GF-D8 (cell line): ENCODE measurements around the gene CEP164.
"Not testable (repeated sequence)": the region's sequence is repeated elsewhere in the genome, so short reads cannot be mapped to it uniquely, and the experiment has no call there.

Experiments
- DNase-seq: peaks from one replicate; lab custom pipeline; 2025; lab: John Stamatoyannopoulos, UW

The CEP164 gene

DNA sequence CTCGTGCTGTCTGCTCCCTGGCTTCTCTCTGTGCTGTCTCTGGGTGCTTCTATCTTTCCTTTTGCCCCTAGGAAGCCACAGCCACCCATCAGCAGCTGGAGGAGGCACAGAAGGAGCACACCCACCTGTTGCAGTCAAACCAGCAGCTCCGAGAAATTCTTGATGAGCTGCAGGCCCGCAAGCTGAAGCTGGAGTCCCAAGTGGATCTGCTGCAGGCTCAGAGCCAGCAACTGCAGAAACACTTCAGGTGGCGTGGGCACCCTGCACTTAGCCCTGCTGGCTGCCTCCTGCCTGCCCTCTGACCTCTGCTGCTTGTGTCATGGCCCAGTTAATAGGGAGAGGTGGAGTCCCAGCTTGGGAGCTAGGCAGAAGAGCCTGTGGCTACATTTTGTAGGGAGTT is 67.8 kb downstream of the CEP164 start:
- DNase-seq, result no peak

DNA sequence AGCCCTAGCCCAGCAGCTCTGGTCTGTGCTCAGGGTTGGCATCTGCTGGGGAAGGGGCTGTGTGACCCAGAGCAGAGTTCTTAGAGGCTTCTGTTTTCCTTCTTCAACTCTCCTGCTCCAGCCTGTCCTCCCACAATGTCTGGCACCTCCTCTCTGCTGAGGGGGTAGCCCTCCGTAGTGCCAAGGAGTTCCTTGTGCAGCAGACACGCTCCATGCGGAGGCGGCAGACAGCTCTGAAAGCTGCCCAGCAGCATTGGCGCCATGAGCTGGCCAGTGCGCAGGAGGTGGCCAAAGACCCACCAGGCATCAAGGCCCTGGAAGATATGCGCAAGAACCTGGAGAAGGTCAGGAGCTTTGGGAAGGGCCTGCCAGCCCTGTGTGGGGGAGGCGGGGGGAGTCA is 69.3 kb downstream of the CEP164 start:
- no peak for DNase-seq

DNA sequence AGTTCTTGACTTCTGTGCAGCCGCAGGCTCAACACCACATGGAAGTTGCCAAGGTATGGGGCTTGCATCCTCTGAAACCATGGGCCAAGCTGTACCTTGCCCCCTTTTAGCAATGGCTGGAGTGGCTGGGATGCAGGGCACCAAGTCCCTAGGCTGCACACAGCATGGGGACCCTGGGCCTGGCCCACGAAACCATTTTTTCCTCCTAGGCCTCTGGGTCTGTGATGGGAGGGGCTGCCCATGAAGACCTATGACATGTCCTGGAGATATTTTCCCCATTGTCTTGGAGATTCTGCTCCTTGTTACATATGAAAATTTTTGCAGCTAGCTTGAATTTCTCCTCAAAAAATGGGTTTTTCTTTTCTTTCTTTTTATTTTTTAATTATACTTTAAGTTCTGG is 71.0 kb downstream of the CEP164 start:
- not testable (repeated sequence) for DNase-seq

DNA sequence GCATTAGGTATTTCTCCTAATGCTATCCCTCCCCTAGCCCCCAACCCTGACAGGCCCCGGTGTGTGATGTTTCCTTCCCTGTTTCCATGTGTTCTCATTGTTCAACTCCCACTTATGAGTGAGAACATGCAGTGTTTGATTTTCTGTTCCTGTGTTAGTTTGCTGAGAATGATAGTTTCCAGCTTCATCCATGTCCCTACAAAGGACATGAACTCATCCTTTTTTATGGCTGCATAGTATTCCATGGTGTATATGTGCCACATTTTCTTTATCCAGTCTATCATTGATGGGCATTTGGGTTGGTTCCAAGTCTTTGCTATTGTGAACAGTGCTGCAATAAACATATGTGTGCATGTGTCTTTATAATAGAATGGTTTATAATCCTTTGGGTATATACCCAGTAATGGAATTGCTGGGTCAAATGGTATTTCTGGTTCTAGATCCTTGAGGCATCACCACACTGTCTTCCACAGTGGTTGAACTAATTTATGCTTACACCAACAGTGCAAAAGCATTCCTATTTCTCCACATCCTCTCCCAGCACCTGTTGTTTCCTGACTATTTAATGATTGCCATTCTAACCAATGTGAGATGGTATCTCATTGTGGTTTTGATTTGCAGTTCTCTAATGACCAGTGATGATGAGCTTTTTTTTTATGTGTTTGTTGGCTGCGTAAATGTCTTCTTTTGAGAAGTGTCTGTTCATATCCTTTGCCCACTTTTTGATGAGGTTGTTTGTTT is 71.6 kb downstream of the CEP164 start:
- DNase-seq, result peak; percentile 30

DNA sequence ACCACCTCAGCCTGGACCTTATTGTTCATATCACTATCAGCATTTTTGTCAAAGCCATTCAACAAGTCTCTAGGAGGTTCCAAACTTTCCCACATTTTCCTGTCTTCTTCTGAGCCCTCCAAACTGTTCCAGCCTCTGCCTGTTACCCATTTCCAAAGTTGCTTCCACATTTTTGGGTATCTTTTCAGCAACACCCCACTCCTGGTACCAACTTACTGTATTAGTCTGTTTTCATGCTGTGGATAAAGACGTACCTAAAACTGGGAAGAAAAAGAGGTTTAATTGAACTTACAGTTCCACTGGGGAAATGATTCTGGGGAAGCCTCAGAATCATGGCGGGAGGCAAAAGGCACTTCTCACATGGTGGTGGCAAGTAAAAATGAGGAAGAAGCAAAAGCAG is 78.2 kb downstream of the CEP164 start:
- DNase-seq, result not testable (repeated sequence)

DNA sequence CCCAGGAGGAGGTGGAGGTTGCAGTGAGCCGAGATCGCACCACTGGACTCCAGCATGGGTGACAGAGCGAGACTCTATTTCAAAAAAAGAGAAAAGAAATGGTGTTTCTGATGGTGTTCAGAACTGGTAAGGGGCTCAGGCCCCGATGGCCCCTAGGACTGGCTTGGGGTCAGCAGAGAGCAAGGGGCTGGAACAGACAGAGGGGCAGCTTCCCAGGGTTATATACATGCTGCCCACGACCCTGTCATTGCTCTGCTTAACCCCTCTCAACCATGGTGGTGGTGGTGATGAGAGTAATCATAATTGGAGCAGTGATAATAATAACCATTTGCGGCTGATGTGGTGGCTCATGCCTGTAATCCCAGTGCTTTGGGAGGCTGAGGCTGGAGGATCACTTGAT is 79.4 kb downstream of the CEP164 start:
- DNase-seq, result no peak

DNA sequence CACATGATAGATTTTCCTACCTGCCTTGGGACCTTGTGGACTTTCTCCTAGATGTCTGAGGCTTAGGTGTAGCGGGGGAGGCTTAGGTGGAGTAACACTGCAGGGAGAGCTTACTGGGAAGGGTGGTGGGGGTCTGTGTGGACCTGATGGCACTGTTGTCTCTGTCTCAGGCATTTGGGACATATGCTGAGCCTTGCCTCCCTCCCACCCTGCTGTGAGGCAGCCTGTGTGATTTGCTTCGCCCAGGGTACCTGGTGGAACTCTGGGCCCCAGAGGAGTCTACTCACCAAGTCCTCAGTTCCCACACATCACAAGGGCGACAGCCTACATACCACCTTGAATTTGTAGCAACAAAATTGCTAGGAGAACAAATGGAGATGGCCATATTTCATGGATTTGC is 80.7 kb downstream of the CEP164 start:
- no peak for DNase-seq

DNA sequence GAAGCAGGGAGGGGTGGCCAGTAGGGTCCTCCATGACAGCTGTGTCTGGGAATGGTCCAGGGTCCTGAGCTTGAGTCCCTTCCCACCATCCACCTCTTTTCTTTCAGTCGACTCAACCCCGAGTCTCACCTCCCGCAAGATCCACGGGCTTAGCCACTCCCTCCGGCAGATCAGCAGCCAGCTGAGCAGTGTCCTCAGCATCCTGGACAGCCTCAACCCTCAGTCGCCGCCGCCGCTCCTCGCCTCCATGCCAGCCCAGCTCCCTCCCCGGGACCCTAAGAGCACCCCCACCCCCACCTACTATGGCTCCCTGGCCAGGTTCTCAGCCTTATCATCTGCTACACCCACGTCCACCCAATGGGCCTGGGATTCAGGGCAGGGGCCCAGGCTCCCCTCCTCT is 81.9 kb downstream of the CEP164 start:
- DNase-seq, result no peak

DNA sequence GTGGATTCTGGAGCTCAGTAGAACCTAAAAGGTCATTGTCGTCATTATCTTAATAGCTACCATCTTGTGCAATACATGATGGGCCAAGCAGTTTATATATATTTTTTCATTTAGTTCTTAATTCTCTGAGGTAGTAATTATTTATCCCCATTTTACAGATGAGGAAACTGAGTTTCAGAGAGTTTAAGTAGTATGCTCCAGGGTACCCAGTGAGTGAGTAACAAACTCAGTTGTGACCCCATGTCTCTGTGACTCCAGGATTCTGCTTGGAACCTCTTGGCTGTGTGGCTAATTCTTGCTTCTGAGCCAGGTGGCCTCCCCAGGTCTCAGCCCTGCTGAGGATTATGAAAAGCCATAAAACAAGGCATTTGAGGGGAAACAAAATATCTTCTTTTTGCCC is 82.6 kb downstream of the CEP164 start:
- DNase-seq, result no peak

DNA sequence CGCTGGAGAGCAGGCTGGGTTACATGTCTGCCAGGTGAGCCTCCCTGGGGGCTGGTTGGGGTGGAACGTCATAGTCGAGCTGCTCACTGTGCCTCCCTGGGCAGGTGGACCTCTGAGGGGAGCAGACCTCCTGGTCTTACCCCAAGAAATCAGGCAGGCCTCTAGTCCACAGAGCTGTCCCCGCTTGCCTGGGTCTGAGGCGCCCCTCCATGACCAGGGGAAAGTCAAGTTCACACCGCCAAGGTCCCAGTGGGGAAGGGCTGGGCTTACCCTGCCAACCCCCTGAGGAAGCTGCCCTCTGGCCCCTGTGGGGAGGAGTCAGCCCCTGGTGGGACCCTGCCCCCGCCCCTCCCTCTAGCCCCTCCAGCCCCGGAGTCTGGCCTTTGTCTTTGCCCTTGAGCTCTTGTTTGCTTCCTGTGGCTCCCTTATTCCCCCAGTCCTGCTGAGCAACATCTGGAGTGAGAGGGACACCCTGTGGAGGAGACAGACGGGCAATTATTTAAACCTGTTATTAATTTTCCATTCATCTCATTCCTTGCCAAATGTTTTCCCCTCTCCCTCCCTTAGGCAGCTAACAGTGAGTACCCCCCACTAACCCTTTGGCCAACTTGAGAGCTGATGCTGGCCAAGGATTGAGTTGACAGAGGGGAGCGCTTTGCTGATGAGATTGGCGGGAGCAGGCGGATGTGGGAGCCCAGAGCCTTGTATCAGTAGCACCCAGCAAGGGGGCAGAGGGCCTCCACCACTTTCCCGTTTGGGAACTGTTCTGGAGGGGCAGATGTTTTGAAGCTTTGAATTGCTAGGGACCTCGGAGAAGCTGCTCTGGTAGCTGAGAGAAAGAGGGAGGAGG is 83.4 kb downstream of the CEP164 start:
- no peak for DNase-seq

DNA sequence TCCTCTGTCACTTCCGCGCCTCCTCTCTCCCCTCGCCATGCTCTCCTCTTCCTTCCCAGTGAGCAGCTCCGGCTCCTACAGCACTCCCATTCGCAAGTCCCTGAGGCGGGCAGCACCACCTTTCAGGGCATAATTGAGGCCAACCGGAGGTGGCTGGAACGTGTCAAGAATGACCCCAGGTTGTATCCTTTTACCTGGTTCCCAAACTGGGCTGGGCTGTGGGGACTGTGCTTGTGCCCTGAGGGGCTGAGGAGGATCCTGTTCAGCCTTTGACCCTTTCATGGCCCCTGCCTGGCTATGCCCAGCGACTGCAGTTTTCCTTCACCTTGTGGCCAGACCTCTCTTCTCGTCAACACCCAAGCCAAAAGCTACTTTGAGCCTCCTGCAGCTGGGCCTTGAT is 84.1 kb downstream of the CEP164 start:
- DNase-seq, result no peak

DNA sequence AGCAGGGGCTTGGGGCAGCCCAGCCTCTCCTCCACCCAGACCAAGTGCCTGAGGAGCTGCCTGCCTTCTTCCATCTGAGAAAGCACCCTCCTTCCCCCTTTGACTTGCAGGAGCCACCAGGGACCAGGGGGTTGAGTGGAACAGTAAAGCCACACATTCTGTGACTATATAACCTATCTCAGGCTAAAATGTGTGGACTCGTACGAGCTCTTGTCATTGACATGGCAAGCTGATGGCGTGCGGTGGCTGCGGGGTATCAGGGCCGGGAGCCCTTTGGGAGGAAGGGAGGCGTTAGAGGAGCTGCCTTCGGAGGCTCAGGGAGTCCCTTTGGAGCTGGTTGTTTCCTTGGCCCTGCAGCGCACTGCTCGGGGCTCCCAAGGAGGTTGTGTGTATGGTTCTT is 84.5 kb downstream of the CEP164 start:
- DNase-seq, result no peak

DNA sequence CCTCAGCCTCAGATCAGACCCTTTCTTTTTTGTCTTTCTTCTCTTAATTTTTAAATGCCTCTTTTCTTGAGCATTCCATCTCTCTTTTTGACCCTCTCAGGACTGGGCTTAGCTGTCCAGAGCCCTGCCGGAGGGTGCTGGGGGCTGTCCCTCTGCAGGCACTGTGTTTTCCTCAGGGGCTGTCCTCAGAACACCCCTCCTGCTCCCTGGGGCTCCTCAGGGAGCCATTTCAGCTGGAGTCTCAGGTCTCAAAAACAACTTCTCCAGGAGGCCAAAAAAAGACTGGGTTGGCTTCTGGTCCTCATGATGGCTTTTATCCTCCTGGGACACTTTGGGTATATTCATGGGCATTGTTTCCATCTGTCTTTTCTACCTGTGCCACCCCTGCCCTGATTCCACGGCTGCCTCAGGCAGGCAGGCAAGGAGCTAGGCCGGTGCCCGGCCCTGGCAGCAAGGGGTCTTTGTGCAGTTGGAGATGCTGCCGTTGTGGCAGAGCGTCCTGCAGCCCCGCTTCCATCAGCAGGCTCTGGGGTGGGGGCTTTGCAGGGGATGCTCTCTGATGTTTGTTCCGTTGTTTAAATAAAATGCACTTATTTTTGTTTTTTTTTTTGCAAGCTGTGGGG is 85.1 kb downstream of the CEP164 start:
- DNase-seq, result no peak

DNA sequence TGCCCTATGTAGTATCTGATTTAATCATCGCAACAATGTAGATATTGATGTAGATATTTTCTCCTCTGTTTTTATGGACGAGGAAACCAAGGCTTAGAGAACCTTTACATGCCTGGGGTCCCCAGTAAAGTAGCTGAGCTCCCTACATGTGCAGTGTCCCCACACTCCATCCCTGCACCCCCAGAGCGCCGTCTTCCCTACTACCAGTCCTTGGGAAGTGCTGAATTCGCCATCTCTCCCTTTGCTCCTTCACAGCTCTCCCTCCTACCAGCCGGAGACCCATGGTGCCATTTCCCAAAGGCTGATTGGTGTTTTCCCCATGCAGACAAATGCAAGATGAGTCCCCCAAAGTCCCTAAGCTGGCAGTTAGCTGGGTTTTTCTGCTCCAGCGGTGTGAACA is 86.0 kb downstream of the CEP164 start:
- DNase-seq, result no peak

DNA sequence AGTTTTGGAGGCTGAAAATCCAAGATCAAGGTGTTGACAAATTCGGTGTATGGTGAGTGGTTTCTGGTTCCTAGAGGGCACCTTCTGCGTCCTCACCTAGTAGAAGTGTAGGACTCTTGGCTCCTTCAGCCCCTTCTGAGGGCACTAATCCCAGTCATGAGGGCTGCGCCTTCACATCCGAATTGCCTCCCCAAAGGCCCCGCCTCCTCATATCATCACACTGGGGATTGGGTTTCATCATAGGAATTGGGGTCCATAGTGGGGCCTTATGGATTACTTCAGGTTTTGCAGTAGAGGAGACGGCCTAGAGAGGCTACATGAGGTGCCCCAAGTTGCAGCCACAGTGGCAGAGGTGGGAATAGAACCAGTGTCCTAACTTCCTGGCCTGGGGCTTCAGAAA is 87.1 kb downstream of the CEP164 start:
- DNase-seq, result no peak

DNA sequence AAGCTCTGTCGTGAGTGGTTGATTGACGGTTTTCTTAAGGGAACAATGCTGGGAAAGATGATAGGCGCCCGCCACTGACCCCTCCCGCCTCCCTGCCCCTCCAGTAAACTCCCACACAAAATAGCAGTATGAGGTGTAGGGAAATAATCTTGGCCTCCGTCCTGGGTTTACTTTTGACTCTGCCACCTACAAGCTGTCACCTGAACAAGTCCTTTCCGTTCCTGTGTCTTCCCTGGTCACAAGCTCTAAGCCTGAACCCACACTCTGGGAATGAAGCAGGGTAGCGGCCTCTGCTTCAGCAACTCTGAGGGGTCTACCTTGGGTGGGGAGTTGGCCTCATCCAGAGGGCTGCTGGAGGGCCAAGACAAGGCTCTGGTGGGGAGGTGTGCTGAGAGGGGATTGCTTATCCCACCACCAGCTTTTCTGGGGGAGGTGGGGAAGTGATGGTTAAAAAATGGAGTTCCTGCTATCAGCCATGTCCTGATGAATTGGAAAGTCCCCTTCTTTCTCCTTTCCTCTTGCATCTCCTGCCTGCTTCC is 87.8 kb downstream of the CEP164 start:
- no peak for DNase-seq

DNA sequence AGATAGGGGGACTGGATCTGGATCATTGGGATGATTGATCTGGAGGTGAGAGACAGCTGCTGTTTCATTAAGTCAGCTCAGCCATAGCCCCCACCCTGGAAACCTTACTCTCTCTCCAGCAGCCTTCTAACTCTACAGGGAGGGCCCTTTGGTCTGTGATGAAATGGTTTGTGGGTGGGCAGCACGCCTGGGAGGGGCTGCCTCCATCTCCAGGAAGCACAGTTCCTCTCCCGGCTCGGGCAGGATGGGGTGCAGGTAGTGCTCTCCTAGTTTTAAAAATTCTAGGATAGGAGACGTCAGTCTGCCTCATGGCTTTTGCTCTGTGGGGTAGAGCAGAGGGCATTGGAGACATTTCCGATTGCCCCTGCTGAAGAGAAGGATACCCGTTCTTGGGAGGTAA is 89.7 kb downstream of the CEP164 start:
- no peak for DNase-seq

DNA sequence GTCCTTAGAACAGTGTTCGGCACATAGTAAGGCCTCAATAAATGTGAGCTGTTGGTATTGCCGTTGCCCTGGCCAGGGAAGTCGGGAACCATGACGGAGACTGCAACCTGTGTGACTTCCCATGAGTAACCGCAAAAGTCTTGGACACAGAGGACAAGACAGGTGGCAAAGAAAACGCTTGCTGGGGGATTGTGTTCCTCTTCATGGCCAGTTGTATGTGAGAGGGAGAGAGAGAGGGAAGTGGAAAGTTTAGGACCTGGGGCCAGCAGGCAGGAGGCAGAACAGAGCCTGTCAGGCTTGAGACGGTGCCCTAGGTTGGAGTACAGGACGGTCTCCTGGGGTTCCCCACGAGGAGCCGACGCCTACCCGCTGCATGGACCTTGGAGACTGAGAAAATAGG is 90.2 kb downstream of the CEP164 start:
- DNase-seq, result no peak

DNA sequence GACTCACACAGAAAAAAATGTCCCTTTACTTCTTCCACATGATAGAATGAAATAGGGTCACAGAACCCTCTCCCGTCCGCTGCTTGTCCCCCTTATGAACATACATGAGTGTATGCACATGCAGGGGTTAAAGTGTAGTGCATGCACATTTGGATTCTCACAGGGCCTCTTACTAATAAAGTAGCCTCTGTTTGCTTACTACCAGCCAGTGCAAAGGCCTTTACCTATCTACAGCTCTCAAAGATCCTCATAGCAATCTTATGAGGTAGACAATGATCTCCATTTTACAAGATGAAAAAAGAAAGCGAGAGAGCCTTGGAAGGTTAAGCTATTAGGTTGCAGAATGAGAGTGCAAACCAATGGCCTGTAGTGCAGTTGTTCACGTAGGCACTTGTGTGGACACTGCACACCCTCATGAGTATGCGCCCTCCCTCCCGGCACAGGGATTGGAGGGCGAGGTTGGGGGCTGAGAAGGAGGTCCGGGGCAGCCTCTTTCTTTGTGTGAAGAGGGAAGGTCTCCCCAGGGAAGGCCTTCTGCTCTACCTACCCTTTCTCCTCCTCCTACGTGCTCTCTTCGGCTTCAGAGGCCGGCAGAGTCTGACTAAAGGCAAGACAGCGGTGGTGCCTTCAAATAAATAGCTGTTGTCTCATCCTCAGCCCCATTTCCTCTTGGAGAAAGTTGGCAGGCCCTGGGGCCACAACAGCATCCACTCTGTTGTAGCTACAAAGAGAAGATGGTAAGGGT is 91.3 kb downstream of the CEP164 start:
- no peak for DNase-seq

DNA sequence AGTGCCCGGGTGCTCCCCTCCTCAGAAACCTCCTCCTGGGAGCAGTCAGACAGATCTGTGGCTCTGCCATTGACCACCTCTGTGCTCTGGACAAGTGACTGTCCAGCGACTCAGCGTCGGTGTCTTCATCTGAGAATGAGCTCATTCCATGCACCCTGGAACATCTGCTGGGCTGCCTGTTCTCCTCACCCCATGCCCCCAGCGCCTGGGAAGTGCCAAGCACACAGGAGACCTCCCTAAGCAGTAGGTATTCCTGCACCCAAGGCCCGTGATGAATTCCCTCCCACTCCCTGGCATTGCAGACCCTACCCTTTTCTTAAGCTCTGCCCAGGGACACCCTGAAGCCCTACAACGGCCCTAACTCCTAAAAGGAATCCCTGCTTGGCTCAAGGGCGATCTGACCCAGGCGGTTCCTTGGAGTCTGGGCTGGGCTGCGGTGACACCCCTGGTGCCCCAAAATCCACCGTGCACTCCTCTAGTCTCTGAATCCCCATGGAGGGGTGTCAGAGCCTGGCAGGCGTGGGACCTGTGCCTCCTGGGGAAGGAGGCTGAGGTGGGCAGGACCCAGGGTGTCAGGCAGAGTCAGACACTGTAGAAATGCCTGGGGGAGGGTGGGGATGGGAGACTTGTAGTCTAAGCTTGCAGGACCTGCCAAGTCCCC is 92.0 kb downstream of the CEP164 start:
- DNase-seq, result no peak

DNA sequence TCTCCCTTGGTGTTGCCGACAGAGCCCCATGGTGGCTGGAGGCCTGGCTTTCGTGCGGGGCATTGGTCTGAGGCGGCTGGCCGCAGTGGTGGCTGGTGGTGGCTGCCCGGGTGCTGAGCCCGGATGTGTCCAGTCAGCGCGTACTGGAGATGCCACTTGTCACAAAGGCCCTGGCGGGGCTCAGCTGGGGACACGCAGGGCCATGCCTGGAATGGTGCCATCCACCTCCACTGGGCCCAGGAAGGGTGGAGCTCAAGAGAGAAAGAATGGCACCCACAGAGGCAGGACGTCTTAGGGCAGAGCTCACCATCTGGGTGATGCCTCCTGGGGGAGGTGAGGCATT is 92.5 kb downstream of the CEP164 start:
- DNase-seq, result no peak

DNA sequence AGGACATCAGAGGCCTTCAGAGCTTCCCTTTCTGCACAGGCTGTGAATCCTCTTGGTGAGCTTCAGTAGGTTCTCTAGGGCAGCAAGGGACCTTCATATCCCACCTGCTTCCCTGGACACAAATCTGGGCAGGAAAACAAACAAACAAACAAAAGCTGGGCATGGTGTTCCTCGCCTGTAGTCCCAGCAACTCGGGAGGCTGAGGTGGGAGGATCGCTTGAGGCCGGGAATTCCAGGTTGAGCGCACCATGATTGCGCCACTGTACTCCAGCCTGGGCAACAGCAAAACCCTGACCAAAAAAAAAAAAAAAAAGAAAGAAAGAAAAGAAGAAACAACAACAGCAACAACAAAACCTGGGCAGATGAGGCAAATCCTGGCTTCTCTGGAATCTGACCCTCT is 92.9 kb downstream of the CEP164 start:
- DNase-seq, result no peak
